GM08714 (cell line): ENCODE data around the gene CFAP92.

Experiments
- H3K4me3 ChIP-seq: fragments of 200-500 bp; sonication (Bioruptor generic); 2 replicates; pipeline ENCODE4 v1.5.1; 2014; ENCODE audit warnings: mild to moderate bottlenecking, low read length, inconsistent platforms
- ZNF274 ChIP-seq: IDR thresholded peaks from 2 replicates; pipeline ENCODE4 v1.6.1; 2012; ENCODE audit warnings: mild to moderate bottlenecking, low read depth, low read length

CFAP92 gene

GRCh38 chr3:128906804-128907525 lies 86.9 kb downstream of the CFAP92 start:
- no peak overlapping the region for H3K4me3 ChIP-seq
- TF ChIP-seq ZNF274 = no peak

DNA sequence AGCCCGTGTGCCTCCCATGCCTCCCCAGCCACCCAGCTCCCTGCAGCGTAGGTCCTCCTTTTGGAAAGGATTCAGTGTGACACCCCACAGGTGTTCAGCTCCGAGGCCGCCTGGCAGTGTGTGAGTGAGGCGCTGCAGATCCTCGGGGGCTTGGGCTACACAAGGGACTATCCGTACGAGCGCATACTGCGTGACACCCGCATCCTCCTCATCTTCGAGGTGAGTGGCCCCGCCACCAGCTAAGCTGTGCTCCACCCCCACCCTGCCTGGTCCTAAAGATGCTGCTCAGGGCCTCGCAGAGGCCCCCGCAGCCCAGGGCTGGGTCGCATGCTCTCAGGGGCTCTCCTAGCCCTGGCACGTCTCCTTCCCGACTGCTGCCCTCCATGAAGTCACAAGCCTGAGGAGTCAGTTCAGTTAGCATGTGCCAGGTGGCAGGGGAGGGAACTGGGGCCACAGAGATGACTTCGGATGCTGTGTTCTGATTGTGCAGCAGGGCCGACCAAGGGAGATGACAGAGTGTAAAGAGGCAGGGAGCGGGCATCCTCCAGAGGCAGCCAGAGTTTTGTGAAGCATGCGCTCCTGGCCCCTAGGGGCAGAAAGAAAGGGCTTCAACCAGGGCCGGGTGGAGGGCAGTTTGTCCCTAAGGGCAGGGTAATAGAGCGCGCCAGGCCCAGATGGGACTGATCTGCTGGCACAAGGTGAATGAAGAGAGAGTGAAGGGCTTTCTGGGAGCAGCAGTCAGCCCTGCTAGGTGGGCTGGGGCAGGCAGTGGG lies 87.7 kb downstream of the CFAP92 start:
- H3K4me3 ChIP-seq = no peak overlapping the region
- TF ChIP-seq ZNF274 = no peak

DNA sequence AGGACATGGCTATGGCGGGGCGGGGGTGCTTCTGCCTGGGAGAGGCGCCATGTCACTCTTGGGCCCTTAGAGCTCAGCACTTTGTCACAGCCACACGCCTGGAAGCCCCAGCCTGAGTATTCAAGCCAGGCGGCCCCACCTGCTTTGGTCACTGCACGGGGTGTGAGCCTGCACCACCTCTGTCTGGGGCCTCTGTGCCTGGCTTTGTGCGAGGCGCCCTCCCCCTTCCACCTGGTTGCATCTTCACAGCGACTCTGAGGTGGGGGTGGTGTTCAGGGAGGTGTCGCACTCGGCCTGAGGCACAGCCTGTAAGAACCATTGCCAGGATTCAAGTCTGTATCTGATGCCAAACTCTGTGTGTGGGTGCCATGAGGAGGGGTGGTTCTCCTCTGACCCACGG lies 90.4 kb downstream of the CFAP92 start:
- H3K4me3 ChIP-seq = no peak overlapping the region
- no peak for TF ChIP-seq ZNF274

- no peak overlapping the region for H3K4me3 ChIP-seq
- no peak for TF ChIP-seq ZNF274
Observed at GRCh38 chr3:128902426-128902825, 91.5 kb downstream of the CFAP92 start.

GRCh38 chr3:128895843-128896697 lies 97.8 kb downstream of the CFAP92 start:
- no peak for TF ChIP-seq ZNF274
- H3K4me3 ChIP-seq = no peak overlapping the region

DNA sequence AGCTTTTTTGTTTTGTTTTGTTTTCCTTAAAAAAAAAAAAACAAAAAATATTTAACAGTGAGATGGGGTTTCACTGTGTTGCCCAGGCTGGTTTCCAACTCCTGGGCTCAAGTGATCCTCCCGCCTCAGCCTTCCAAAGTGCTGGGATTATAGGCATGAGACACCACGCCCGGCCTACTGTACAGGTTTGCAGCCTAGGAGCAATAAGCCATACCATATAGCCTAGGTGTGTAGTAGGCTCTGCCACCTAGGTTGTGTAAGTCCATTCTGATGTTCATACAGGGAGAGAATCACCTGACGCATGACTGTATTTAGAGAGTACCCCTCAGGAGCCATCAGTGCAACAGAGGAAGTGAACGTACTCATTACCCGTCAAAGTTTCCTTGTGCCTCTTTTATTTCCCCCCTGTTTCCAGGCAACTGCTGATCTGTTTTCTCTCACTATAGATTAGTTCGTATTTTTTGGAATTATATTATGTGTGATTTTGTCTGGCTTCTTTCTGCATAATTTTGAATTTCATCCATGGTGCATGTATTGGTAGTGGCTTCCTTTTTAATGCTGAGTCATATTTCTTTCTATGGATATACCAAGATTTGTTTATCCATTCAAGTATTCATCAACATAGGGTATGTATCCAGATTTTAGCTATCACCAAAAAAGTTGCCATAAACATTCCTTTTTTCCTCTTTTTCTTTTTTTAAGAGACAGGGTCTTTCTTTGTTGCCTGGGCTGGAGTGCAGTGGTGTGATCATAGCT lies 104.6 kb downstream of the CFAP92 start:
- H3K4me3 ChIP-seq = no peak overlapping the region
- TF ChIP-seq ZNF274 = no peak

DNA sequence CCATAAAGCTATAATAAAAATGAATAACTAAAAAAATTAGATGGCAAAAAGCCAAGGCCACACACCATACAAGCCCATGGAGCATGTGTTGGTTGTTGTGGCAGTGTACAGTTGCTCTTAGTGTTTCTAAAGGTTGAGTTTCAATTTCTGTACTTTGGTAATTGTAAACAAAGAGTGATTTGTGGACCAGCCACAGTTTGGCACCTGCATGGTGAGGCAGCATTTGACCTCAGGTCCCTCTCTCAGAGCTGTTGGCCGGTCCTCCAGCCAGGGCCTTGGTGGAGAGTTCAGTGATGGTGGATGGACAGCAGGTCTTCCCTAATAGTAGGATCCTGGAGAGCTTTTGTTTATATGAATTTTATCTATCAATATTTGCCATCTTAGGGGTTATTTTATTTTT lies 108.9 kb downstream of the CFAP92 start:
- TF ChIP-seq ZNF274 = no peak

DNA sequence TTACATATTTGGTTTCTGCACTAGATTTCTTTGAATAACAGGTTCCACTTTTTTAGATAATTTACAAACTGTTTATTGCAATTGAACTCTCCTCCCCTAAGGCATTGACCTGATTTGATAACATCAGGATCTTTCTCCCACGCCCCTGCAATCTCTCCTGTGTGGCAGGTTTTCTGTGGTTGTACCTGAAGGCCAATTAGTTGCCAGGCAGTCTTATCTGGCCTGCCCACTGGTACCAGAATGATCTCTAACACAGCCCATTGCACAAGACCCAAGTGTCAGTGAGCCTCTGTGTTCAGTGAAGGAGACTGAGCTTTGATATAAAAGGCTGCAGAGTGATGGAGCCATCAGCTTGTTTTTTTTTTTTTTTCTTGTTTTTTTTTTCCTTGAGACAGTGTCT lies 111.2 kb downstream of the CFAP92 start:
- no peak overlapping the region for H3K4me3 ChIP-seq
- TF ChIP-seq ZNF274 = no peak

More for the DNA sequence above, 108.9 kb downstream of the CFAP92 start:
- no peak overlapping the region for H3K4me3 ChIP-seq

- H3K4me3 ChIP-seq = no peak overlapping the region
- TF ChIP-seq ZNF274 = no peak
Observed at GRCh38 chr3:128881576-128881975, 112.3 kb downstream of the CFAP92 start.

DNA sequence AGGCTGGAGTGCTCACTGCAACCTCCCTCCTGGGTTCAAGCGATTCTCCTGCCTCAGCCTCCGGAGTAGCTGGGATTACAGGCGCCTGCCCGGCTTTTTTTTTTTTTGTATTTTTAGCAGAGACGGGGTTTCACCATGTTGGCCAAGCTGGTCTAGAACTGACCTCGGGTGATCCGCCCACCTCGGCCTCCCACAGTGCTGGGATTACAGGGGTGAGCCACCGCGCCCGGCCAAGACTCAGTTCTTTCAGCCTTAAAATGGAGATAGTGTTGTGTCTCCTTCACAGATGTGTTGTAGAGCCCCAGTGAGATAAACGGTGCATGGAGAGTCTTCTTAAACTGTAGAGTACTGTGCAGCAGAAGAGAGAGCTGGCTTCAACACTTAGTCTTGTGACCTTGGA lies 113.4 kb downstream of the CFAP92 start:
- H3K4me3 ChIP-seq = peak overlapping the region; percentile 92

- TF ChIP-seq ZNF274 = no peak
- peak overlapping the region; percentile 92 for H3K4me3 ChIP-seq
Observed at GRCh38 chr3:128879991-128880390, 113.9 kb downstream of the CFAP92 start.

DNA sequence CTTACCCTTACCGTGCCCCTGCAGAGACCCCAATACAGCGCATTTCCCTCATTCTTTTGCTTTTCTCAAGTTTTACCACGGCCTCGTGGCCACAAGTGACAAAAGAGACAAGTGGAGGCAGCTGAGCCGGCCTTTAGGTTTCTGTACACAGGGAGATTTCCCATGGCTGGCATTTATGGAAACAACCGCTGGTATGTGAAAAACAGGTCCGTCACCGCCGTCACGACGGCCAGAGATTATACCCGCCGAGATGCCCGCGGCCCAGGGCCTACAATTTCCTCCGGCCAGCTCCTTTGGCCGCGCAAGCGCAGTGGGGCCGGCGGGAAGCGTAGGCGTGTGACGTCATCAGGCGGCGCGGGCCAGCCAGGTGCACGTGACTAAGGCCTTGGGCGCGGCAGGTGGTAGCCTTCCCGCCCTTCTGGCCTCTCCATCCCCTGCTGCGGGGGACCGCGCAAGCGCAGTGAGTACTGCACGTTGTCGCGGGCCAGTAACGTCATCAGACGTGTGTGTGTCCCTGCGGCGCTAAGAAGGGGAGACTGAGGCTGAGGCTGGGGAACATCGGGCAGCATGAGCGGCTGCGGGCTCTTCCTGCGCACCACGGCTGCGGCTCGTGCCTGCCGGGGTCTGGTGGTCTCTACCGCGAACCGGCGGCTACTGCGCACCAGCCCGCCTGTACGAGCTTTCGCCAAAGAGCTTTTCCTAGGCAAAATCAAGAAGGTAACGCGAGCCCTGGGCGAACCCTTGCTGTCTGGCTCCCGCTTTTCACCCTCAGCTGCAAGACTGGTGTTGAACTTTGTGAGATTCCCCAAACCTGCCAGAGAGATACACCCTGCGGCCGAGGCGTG lies 114.5 kb downstream of the CFAP92 start, which contains the start of gene ACAD9:
Gene ACAD9, plus strand, starts transcription at position 496 of the 845 bp plus-strand sequence. Its CDS starts 72 bp downstream, at position 568.
- H3K4me3 ChIP-seq = peak within 1 kb of the TSS; percentile 92
- TF ChIP-seq ZNF274 = no peak
